AG10803 (cell line): Measurements from ENCODE around the gene PARD3.

Experiments
- DNase-seq: peaks from one replicate; pipeline ENCODE4 v3.0.0; 2010; ENCODE audit warnings: low read depth
- H3K4me3 ChIP-seq: 2 replicates; pipeline ENCODE4 v1.5.1; 2011; ENCODE audit warnings: mild to moderate bottlenecking, low read length, control low read depth
- TF ChIP-seq, protein P1 (sequence below): conservative IDR thresholded peaks from 2 replicates; pipeline ENCODE4 v1.5.1; 2011; ENCODE audit warnings: mild to moderate bottlenecking, low read length, control low read depth, inconsistent platforms

The PARD3 gene

GRCh38 chr10:34254596-34254995 is 560.5 kb downstream of the PARD3 start:
- TF ChIP-seq, protein P1, sequence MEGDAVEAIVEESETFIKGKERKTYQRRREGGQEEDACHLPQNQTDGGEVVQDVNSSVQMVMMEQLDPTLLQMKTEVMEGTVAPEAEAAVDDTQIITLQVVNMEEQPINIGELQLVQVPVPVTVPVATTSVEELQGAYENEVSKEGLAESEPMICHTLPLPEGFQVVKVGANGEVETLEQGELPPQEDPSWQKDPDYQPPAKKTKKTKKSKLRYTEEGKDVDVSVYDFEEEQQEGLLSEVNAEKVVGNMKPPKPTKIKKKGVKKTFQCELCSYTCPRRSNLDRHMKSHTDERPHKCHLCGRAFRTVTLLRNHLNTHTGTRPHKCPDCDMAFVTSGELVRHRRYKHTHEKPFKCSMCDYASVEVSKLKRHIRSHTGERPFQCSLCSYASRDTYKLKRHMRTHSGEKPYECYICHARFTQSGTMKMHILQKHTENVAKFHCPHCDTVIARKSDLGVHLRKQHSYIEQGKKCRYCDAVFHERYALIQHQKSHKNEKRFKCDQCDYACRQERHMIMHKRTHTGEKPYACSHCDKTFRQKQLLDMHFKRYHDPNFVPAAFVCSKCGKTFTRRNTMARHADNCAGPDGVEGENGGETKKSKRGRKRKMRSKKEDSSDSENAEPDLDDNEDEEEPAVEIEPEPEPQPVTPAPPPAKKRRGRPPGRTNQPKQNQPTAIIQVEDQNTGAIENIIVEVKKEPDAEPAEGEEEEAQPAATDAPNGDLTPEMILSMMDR, result no peak
- no peak overlapping the region for H3K4me3 ChIP-seq
- peak; percentile 68 for DNase-seq

- H3K4me3 ChIP-seq, result no peak overlapping the region
- DNase-seq, result no peak
- TF ChIP-seq, protein P1, result no peak
These were observed 563.0 kb downstream of the PARD3 start for GRCh38 chr10:34252111-34252510.

GRCh38 chr10:34251177-34251576 is 563.9 kb downstream of the PARD3 start:
- no peak overlapping the region for H3K4me3 ChIP-seq
- DNase-seq, result no peak
- TF ChIP-seq, protein P1, result no peak

- no peak overlapping the region for H3K4me3 ChIP-seq
- TF ChIP-seq, protein P1, result no peak
- no peak for DNase-seq
These were observed 564.4 kb downstream of the PARD3 start for GRCh38 chr10:34250722-34251121.

DNA sequence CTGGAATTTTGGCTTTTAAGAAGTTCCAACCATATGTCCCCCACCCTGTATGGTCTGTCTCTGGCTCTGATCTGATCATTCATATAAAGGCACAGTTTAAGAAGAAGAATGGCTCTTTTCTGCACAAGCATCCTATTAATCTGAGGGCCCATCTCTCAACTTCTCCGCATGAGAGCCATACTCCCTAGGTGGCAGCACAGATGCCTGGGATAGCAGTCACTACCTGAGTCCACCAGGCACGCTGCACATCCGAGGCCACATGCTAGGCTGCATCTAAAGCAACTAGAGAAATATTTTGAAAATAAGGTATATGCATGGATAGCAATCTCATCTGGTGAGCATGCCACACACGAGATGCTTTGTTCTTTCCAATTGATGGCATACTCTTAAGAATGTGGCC is 565.5 kb downstream of the PARD3 start:
- no peak for DNase-seq
- TF ChIP-seq, protein P1, result no peak

GRCh38 chr10:34247560-34247959 is 567.5 kb downstream of the PARD3 start:
- no peak overlapping the region for H3K4me3 ChIP-seq
- DNase-seq, result no peak
- TF ChIP-seq, protein P1, result no peak

More for the DNA sequence above, 565.5 kb downstream of the PARD3 start:
- H3K4me3 ChIP-seq, result no peak overlapping the region

DNA sequence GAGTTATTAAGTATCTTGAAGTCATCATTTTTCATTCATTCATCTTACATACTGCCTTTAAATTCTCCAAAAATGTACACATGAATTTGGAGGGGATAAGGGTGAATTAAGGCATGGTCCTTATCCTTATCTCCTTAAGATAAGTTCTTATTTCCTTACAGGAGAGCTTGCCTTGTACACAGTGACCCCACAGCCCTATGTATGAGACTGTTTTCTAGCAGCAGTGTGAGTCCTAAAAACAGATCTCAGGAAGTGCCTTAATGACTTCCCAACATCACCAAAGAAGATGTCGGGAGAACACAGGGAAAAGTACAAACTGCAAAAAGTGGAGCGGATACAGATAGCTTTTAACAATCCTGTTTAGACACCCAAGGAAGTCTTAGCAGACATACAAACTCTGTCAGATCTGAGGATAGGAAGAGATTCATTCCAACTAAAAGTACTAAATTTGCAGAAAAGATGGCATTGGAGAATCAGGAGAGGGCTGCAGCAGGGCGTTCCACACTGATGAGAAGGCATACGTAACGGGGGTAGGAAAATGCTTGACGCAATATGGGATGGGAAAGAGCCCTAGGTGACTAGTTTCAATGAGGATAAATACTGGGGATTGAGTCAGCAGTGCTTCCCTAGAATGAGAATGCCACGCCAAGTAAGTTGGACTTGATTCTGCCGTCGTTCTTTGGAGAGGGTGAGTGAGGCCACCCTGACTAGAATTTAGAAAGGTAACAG is 570.2 kb downstream of the PARD3 start:
- no peak overlapping the region for H3K4me3 ChIP-seq
- TF ChIP-seq, protein P1, result no peak
- DNase-seq, result no peak
